GM19328 (cell line): ENCODE measurements around the gene DYNC1H1.

ENCODE experiments used
- ATAC-seq: cut with Tn5 transposase; IDR thresholded peaks from one replicate; pipeline ENCODE4 v1.9.1; 2021; ENCODE audit warnings: mild to moderate bottlenecking, moderate library complexity; ENCODE audit not compliant: unreplicated experiment

Gene DYNC1H1

DNA sequence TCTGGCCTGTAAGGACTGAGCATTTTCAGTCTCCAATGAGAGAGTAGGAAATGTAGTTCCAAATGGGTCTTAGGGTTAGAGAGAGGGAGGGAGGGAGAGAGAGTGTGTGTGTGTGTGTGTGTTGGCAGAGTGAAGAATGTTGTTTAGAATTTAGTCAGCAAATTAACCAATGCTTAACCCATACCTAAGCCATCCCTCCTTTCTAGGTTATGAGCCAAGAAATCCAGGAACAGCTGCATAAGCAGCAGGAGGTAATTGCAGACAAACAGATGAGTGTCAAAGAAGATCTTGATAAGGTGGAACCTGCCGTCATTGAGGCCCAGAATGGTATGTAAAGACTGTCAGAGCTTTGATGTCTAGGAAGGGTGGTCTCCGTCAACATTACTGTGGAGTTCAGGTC, 65.6 kb downstream of the DYNC1H1 start:
- ATAC-seq, result no peak

DNA sequence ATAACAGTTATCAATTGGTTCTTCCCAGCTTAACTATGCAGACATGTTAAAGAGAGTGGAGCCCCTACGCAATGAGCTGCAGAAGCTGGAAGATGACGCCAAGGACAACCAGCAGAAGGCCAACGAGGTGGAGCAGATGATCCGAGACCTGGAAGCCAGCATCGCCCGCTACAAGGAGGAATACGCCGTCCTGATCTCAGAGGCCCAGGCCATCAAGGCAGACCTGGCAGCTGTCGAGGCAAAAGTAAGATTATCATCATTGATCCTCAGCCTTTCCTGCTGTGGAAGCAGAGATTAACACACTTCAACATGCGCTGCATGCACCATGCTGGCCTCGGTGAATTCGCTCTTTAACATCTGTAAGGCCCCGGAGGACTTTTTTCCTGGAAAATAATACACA, 68.9 kb downstream of the DYNC1H1 start:
- no peak for ATAC-seq

DNA sequence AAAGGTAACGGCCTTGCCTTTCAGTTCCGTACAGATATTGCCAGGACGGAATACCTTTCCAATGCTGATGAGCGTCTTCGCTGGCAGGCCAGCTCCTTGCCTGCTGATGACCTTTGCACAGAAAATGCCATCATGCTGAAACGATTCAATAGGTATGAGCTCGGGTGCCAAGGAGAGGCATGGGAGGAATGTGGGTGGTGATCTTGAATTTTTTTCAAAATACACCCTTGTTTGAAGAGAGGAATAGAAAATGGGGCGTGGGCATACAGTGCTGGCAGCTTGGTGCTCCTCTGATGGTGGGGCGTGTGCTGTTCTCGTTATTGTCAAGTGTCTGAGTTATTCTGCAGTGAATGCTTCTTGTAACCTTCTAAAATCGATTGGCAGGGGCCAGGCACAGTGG, 69.9 kb downstream of the DYNC1H1 start:
- ATAC-seq, result no peak

DNA sequence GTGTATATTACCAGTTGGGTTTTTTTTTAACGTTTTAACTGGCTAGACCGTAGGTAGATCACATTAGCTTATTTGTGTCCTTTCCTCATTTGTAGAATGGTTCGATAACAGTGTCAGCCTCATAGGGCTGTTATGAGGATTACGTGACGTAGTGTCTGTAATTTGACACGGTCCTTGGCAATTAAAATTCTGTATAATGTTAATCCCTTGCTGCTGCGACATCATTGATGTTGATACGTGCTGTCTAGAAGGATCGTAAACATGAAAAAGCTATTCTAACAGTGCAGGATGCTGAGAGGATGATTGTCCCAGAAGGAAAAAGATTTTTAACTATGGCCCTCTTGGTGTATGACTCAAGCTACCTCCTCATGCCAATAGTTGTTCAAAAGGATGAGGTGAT, 71.5 kb downstream of the DYNC1H1 start:
- no peak for ATAC-seq

DNA sequence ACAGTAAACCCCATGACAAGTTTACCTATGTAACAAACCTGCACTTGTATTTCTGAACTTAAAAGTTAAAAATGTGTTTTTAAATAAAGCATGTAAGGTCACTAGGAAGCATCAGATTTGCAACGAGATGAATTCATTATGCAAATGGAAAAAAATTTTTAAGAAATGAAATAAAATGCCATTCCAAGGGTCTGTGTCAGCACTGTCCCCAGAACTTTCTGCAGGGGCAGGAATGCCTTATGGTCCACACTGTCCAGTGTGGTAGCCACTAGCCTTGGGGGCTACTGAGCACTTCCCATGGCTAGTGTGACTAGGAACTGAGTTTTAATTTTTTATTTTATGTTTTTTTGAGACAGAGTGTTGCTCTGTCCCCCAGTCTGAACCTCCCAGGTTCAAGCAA, 73.3 kb downstream of the DYNC1H1 start:
- ATAC-seq, result no peak

DNA sequence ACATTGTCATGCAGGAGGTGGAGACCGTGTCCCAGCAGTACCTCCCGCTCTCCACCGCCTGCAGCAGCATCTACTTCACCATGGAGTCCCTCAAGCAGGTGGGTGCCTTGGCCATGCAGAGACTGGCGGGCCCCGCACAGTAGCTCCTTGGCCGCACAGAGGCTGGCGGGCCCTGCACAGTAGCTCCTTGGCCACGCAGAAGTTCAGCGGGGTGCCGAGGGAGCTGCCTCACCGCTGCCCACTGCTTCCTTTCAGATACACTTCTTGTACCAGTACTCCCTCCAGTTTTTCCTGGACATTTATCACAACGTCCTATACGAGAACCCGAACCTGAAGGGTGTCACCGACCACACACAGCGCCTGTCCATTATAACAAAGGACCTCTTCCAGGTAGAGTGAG, 74.8 kb downstream of the DYNC1H1 start:
- ATAC-seq, result no peak

DNA sequence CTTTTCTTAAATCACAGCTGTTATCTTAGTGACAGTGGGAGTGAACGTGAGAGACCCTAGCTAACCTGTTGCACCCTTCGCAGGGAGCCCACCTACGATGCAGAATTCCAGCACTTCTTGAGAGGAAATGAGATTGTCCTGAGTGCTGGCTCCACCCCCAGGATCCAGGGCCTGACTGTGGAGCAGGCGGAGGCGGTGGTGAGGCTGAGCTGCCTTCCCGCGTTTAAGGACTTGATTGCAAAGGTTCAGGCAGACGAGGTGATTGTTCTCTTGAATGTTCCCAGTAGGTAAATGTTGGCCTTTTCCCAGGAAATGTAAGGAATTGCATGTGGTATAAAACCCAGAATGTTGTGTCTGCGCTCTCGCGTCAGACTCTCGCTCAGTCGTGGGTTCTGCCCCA, 75.8 kb downstream of the DYNC1H1 start:
- no peak for ATAC-seq

DNA sequence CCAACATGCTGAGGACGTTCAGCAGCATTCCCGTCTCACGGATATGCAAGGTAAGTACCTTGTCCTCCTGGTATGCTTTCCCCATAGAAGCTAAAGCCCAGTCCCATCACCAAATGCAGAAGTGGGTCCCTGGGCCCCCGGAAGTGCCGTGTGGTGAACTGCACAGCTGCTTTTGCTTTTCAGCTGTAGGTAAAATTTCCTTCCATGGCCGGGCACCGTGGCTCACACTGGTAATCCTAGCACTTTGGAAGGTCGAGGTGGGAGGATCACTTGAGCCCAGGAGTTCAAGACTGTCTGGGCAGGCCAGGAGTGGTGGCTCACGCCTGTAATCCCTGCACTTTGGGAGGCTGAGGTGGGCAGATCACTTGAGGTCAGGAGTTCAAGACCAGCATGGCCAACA, 78.3 kb downstream of the DYNC1H1 start:
- no peak for ATAC-seq

DNA sequence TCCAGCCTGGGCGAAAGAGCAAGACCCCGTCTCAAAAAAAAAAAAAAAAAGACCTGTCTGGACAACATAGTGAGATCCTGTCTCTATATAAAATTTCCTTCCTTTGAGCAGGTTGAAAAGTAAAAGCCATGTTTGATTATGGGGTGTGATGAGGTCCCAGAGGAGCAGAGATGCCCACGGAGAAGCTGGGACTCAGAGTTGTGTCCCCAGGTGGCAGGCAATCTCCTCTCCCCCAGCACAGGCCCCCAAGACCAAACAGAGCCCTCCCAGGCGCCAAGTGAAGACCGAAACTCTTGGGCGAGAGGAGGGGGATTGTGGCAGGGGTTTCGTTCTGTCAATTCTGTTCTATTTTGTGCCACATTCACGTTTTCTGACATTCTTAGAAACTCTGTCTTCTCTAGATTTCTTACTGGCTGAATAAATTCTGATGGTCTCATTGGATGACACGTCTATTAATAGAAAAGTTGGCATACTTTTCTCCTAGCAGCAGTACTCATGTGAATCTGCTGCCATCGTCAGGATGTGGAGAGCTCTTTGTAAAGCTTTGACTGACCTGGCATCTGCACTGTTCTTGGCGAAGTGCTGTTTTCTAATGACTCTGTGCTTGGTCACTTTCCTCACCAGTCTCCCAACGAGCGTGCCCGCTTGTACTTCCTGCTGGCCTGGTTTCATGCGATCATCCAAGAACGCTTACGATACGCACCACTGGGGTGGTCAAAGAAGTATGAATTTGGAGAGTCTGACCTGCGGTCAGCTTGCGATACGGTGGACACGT, 79.1 kb downstream of the DYNC1H1 start:
- ATAC-seq, result no peak

DNA sequence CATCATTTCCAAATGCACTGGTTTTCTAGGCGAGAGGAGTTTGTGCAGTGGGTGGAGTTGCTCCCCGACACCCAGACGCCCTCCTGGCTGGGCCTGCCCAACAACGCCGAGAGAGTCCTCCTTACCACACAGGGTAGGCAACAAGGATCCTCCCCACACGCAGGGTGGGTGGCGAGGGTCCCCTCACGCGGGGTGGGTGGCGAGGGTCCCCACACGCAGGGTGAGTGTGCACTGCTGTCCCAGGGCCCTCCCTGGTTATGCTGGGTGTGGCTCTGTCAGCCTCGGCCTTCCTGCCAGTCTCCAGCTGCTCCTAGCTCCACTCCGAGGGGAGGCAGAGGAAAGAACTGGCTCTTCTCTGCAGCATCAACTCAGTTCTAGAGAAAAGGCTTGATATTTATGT, 80.2 kb downstream of the DYNC1H1 start:
- no peak for ATAC-seq

DNA sequence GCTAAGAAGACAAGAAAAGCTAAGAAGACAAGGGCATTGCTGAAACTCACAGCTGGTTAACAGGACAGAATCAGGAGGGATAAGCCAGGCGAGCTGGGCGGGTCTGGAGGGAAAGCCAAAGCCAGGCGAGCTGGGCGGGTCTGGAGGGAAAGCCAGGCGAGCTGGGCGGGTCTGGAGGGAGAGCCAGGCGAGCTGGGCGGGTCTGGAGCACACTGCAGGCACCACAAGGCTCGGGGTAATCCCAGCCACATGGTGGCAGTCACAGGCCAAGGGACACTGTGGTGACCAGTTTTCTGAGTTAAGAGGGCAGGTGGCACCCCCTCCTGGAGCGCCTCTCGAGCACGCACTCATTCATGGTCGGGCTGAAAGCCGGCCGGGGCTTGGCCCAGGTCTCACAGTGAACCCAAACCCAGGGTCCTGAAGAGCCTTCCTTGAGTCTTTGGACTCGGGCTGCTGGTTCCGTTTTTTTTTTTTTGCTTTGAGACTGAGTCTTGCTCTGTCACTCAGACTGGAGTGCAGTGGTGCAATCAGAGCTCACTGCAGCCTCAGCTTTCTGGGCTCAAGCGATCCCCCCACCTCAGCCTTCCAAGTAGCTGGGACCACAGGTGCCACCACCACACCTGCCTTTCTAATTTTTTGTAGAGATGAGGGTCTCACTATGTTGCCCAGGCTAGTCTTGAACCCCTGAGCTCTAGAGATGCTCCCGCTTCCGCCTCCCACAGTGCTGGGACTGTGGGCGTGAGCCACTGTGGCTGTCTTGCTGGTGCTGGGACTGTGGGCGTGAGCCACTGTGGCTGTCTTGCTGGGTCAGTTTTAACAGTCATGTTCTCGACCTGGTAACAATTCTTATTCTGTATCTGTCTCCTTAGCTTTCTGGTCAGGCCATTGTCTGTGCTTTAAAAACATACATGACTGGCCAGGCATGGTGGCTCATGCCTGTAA, 82.2 kb downstream of the DYNC1H1 start:
- no peak for ATAC-seq

DNA sequence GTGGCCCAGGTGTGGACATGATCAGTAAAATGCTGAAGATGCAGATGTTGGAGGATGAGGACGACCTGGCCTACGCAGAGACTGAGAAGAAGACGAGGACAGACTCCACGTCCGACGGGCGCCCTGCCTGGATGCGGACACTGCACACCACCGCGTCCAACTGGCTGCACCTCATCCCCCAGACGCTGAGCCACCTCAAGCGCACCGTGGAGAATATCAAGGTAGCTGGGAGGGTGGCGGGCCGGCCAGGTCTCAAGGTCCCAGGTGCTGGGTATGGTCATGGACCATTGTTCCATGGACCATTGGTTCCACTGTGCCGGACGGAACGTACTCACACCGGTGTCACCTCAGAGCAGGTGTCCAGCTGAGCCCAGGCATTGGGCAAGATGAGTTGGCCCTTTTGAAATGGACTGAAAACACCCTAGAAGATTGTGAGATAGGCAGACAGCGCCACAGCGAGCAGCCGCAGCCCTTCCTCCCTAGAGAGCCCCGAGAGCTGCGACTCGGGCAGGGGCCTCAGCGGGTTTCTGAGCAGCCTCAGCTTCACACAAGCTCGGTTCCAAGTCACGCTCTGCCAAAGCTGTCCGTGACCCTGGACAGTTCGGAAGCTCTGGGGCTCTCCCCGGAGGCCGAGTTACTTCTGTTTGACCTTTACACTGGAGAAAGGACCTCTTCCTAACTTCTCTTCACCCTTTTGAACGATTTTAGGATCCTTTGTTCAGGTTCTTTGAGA, 83.6 kb downstream of the DYNC1H1 start:
- ATAC-seq, result no peak

DNA sequence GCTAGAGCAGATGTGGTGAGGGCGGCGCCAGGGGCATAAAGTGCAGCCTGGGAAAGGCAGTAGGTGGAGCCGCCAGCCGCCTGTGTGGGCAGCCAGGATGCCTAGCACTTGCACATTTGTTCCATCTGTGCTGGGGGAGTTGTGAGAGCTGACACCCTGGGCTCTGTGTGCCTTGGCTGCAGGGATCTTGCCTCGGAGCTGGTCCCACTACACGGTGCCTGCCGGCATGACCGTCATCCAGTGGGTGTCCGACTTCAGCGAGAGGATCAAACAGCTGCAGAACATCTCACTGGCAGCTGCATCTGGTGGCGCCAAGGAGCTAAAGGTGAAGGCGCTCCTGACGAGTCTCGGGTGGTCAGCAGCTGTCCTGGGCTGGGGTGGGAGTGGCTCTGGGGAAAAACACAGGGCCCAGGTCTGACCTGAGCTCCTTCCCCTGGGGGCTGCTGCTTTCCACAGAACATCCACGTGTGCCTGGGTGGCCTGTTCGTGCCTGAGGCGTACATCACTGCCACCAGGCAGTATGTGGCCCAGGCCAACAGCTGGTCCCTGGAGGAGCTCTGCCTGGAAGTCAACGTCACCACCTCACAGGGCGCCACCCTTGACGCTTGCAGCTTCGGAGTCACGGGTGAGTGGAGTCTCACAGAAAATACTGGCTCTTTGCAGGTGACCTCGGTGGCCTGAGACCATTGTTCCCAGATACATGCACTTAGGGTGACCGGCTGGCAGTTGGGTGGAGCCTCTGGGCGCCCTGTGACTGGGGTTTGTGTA, 85.1 kb downstream of the DYNC1H1 start:
- ATAC-seq, result no peak

DNA sequence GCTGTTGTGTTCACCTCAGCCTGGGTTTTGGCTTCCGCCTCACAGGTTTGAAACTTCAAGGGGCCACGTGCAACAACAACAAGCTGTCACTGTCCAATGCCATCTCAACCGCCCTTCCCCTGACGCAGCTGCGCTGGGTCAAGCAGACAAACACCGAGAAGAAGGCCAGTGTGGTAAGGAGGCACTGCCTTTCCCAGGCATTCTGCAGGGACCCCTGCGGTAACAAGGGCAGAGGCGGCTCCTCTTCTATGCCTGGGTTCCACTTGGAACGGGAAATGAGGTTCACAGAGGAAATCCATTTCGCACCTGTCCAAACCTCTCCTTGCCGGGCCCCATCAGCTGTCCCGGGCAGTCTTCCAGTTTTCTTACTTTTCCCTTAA, 85.6 kb downstream of the DYNC1H1 start:
- no peak for ATAC-seq

DNA sequence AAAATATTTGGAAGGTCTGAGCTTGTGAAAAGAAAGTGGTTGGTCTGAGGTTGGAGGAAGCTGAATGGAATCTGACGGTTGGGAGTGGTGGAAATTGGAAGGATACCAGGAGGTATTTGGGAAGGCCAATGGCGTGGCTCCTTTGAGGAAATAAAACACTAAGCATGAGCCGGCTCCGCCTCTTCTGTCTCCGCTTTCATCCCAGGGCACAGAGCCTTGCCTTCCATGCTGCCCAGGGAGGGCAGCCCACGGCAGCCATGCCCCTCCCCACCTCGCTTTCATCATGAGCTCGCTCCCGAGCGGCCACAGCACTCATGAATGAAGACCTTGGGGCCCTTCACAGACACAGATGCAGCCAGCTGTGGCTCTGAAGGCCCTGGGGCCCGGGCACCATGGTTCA, 86.3 kb downstream of the DYNC1H1 start:
- ATAC-seq, result no peak

DNA sequence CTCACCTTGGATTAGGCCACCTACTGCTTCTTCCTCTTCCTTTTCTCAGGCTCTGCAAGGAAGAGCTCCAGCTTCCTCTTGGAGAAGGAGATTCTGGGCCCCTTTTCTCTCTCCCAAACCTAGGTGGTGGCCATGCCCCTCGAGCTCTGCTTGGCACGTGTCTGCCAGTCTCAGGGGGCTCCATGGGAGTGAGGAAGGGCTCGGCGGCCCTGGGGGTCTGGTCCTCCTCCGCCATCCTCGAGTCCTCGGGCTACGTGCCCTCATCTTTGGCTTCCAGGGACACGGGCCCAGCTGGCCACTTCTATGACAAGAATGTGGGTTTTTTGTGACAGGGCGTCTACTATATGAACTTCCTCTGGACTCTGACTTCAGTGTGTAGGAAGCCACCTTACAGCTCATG, 88.1 kb downstream of the DYNC1H1 start:
- ATAC-seq, result no peak

DNA sequence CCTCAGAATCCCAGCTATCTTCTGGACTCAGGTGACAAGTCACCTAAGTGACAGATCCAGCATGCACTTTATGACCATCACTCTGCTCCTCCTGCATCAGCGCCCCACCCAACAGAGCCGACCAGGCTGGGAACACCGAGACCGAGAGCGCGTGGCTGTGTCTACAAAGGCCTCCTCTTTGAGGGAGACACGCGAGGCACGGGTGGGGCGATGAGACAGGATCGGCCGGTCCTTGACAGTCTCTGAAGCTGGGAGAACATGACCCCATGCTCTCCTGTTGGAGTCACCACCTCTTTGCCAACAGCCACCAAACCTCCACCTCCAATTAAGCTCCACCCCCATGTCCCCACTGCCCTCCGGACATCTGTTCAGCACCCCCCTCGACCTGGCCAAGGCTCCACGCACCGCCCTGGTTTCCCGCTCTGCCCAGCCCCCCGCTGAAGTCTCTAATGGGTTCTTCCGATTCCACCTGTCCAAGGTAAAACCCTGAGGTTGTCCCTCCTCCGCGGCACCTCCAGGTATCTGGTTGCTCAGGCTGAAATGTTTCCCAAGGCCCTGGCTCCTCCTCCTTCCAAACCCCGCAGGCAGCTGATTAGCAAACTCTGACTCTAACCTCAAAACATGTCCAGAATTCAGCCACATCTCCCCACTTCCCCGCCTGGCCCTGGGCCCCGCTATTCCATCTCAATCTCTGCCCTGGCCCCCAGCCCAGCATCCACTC, 91.0 kb downstream of the DYNC1H1 start:
- no peak for ATAC-seq

DNA sequence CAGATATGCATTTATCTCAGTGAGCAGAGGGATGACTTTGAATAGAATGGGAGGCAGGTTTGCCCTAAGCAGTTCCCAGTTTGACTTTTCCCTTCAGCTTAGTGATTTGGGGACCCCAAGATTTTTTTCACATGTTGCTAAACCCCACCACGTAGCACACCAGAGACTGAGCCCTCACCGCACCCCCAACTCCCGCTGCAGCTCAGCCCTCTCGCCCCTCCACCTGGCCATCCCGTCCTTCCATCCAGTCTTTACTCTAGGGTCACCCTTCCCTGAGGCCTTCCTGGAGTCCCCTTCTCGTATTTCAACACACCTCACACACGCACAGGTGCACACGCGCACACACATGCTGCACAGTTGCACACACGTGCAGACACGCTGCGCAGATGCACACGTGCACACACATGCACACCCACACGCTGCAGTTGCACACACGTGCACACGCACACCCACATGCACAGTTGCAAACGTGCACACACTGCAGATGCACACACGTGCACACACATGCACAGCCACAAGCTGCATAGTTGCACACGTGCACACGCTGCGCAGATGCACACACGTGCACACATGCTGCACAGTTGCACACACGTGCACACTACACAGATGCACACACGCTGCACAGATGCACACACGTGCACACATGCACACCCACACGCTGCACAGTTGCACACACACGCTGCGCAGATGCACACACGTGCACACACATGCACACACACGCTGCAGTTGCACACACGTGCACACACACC, 92.5 kb downstream of the DYNC1H1 start:
- no peak for ATAC-seq

DNA sequence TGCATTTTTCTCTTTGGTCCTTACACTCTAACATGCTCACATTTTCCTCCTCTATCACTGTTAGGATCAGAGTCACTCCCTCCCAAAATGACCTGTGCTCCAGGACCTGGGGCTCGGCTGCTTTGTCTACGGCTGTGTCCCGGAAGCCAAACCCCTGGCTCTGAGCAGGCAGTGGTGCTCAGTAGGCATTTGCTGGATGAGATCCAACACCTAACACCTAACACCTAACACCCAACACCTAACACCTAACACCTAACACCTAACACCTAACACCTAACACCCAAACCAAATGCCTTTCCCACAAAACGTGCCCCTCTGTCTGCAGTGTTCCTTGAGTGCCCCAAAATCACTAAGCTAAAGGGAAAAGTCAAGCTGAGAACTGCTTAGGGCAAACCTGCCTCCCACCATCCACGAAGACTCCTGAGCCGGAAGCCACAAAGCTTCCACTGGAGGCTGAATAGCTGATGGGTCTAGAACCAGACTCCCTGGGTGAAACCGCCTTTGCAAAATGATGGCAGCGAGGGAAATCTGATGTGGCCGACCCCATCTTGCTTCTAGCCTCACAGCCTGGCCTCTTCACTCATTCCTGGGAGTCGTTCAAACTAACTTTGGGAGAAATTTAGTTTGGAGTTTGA, 93.2 kb downstream of the DYNC1H1 start:
- no peak for ATAC-seq
